ENCODE results near the gene SKI.

DNA sequence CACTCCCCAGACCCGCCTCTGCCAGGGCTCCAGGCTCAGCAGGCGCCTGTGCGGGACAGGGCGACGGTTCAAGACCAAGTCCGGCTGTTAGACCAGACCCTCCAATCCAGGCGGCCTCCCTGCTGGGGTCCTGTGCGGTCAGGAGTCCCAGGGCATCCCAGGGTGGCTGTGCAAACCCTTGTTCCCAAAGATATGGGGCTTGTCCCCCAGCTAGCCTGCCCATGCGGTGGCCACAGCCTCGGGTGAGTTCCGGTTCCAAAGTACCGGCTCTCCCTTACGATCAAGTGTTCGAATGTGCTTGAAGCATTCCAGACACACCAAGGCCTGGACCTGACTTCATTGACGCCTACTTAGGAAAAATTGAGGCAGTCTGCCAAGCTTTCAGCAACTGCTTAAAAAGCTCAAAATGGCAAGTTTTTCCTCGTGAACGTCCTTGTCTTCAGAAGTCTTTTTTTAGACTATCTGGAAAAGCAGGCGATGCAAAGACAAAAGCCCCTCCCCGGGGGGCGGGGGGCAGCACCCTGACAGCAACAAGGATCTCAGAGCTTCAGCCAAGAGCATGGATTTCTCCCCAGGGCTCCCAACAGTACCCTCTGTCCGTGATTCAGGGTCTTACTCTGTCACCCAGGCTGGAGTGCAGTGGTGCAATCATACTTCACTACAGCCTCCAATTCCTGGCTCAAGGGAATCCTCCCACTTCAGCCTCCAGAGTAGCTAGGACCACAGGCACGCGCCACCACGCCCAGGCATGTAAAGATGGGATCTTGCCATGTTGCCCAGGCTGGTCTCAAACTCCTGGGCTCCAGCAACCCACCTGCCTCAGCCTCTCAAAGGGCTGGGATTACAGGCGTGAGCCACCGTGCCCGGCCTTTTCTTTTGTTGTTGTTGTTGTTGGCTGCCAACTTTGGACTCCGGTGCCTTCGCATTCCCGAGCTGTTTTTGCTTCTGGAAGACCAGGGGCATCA, 35.8 kb upstream of the SKI start:
- TF ChIP-seq SUZ12 (IDR thresholded peaks at IDR 0.05; ENCODE audit: extremely low read depth, insufficient read depth, insufficient read length) (no peak), ZNF274 (IDR thresholded peaks at IDR 0.05; ENCODE audit: low read depth, low read length) (no peak)
